ENCODE results near the gene KRTAP4-4.
"Not testable (repeated sequence)": the region's sequence is repeated elsewhere in the genome, so short reads cannot be mapped to it uniquely, and the experiment has no call there.

The KRTAP4-4 gene

GRCh38 chr17:41171886-41172285 is 11.3 kb upstream of the KRTAP4-4 start:
- H3K4me3 ChIP-seq (ENCODE audit: low read length), result no peak overlapping the region
- H3K9me3 ChIP-seq (ENCODE audit: low read length), result no peaks in the 10 kb centered on the region
- H3K36me3 ChIP-seq (ENCODE audit: insufficient read depth, low read length), result no peaks in the 10 kb centered on the region
- H3K27me3 ChIP-seq (ENCODE audit: insufficient read depth, low read length), result no peaks in the 10 kb centered on the region
- H3K4me1 ChIP-seq (ENCODE audit: insufficient read depth, low read length), result no peaks in the 10 kb centered on the region
- no peak overlapping the region for H2AFZ ChIP-seq (ENCODE audit: low read depth, low read length)

DNA sequence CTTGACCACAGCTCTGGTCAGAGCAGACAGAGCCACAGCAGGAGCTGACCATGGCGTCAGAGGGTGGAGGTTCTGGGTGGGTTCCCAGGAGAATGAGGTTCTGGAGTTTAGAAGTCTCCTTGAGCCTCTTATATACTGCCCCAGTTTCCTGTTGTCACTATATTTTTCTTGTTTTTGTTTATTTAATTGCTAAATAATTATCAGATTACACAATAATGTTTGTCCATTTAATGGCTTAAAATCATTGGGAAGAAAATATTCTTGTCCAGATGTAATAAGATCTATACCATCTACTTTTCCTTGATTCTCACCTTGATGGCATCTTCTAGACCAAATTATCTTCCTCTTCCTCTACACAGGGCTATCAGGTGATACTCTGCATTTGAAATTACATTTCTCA is 7.6 kb upstream of the KRTAP4-4 start, which contains the start of gene KRTAP4-3:
Gene KRTAP4-3, minus strand, starts transcription at position 101 of the 400 bp plus-strand sequence. Its CDS starts 49 bp downstream, at position 52.
- Histone ChIP-seq H3K9me3 (ENCODE audit: low read length) (no peaks in the 10 kb centered on the region), H2AFZ (ENCODE audit: low read depth, low read length) (no peak within 1 kb of the TSS), H3K27me3 (ENCODE audit: insufficient read depth, low read length) (no peaks in the 10 kb centered on the region), H3K4me1 (ENCODE audit: insufficient read depth, low read length) (no peaks in the 10 kb centered on the region), H3K4me3 (ENCODE audit: low read length) (no peak within 1 kb of the TSS), H3K36me3 (ENCODE audit: insufficient read depth, low read length) (no peaks in the 10 kb centered on the region)

GRCh38 chr17:41167561-41167960 is 7.0 kb upstream of the KRTAP4-4 start:
- no peak overlapping the region for H3K4me3 ChIP-seq (ENCODE audit: low read length)
- no peaks in the 10 kb centered on the region for H3K36me3 ChIP-seq (ENCODE audit: insufficient read depth, low read length)
- no peaks in the 10 kb centered on the region for H3K4me1 ChIP-seq (ENCODE audit: insufficient read depth, low read length)
- no peak overlapping the region for H2AFZ ChIP-seq (ENCODE audit: low read depth, low read length)
- no peaks in the 10 kb centered on the region for H3K9me3 ChIP-seq (ENCODE audit: low read length)
- no peaks in the 10 kb centered on the region for H3K27me3 ChIP-seq (ENCODE audit: insufficient read depth, low read length)

- H3K9me3 ChIP-seq (ENCODE audit: low read length), result no peaks in the 10 kb centered on the region
- H3K36me3 ChIP-seq (ENCODE audit: insufficient read depth, low read length), result no peaks in the 10 kb centered on the region
- H3K4me1 ChIP-seq (ENCODE audit: insufficient read depth, low read length), result no peaks in the 10 kb centered on the region
- H2AFZ ChIP-seq (ENCODE audit: low read depth, low read length), result no peak overlapping the region
- no peaks in the 10 kb centered on the region for H3K27me3 ChIP-seq (ENCODE audit: insufficient read depth, low read length)
- no peak overlapping the region for H3K4me3 ChIP-seq (ENCODE audit: low read length)
These were observed 3.3 kb upstream of the KRTAP4-4 start for GRCh38 chr17:41163828-41164227.

GRCh38 chr17:41160190-41160589 is 358 bp downstream of the KRTAP4-4 start:
- not testable (repeated sequence) for H3K27me3 ChIP-seq (ENCODE audit: insufficient read depth, low read length)

DNA sequence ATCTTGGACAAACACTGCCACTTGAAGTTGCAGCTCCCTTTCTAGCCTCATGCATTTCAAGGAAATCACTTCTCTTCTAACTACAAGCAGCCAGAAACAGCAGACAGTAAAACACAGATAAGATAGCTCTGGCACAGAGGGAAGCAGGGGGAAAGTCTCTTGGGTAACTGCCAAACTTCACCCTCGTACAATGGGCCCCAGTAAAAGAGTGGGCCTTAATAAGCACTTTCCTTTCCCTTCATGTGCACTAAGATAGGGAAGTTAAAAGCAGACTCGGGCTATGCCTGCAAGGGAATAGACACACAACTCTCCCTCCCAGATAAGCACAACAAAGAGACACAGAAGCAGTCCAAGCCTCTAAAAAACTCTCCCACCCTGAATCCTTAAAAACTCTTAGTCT is 6.7 kb downstream of the KRTAP4-4 start:
- Histone ChIP-seq H3K27me3 (ENCODE audit: insufficient read depth, low read length) (no peaks in the 10 kb centered on the region), H3K4me3 (ENCODE audit: low read length) (no peak overlapping the region), H3K4me1 (ENCODE audit: insufficient read depth, low read length) (no peaks in the 10 kb centered on the region), H3K36me3 (ENCODE audit: insufficient read depth, low read length) (no peaks in the 10 kb centered on the region), H3K9me3 (ENCODE audit: low read length) (no peaks in the 10 kb centered on the region), H2AFZ (ENCODE audit: low read depth, low read length) (no peak overlapping the region)

More at GRCh38 chr17:41160190-41160589, 358 bp downstream of the KRTAP4-4 start:
- not testable (repeated sequence) for H3K4me1 ChIP-seq (ENCODE audit: insufficient read depth, low read length); H3K4me3 ChIP-seq (ENCODE audit: low read length); H2AFZ ChIP-seq (ENCODE audit: low read depth, low read length); H3K9me3 ChIP-seq (ENCODE audit: low read length); H3K36me3 ChIP-seq (ENCODE audit: insufficient read depth, low read length)

GRCh38 chr17:41151525-41151924 is 9.0 kb downstream of the KRTAP4-4 start:
- H2AFZ ChIP-seq (ENCODE audit: low read depth, low read length), result no peak overlapping the region
- no peaks in the 10 kb centered on the region for H3K9me3 ChIP-seq (ENCODE audit: low read length)
- H3K4me1 ChIP-seq (ENCODE audit: insufficient read depth, low read length), result no peaks in the 10 kb centered on the region
- no peak overlapping the region for H3K4me3 ChIP-seq (ENCODE audit: low read length)
- H3K36me3 ChIP-seq (ENCODE audit: insufficient read depth, low read length), result no peaks in the 10 kb centered on the region
- no peaks in the 10 kb centered on the region for H3K27me3 ChIP-seq (ENCODE audit: insufficient read depth, low read length)

GRCh38 chr17:41150026-41150425 is 10.5 kb downstream of the KRTAP4-4 start:
- Histone ChIP-seq H3K4me3 (ENCODE audit: low read length) (no peak overlapping the region), H3K27me3 (ENCODE audit: insufficient read depth, low read length) (no peaks in the 10 kb centered on the region), H3K36me3 (ENCODE audit: insufficient read depth, low read length) (no peaks in the 10 kb centered on the region), H3K4me1 (ENCODE audit: insufficient read depth, low read length) (no peaks in the 10 kb centered on the region), H3K9me3 (ENCODE audit: low read length) (no peaks in the 10 kb centered on the region), H2AFZ (ENCODE audit: low read depth, low read length) (no peak overlapping the region)

- no peak within 1 kb of the TSS for H3K4me3 ChIP-seq (ENCODE audit: low read length)
- H3K27me3 ChIP-seq (ENCODE audit: insufficient read depth, low read length), result no peaks in the 10 kb centered on the region
- no peaks in the 10 kb centered on the region for H3K9me3 ChIP-seq (ENCODE audit: low read length)
These were observed 10.9 kb downstream of the KRTAP4-4 start, which contains the start of gene KRTAP4-5 for GRCh38 chr17:41149652-41149985. KRTAP4-5 (minus strand) TSS chr17:41149825; CDS start chr17:41149767, 58 bp downstream.

DNA sequence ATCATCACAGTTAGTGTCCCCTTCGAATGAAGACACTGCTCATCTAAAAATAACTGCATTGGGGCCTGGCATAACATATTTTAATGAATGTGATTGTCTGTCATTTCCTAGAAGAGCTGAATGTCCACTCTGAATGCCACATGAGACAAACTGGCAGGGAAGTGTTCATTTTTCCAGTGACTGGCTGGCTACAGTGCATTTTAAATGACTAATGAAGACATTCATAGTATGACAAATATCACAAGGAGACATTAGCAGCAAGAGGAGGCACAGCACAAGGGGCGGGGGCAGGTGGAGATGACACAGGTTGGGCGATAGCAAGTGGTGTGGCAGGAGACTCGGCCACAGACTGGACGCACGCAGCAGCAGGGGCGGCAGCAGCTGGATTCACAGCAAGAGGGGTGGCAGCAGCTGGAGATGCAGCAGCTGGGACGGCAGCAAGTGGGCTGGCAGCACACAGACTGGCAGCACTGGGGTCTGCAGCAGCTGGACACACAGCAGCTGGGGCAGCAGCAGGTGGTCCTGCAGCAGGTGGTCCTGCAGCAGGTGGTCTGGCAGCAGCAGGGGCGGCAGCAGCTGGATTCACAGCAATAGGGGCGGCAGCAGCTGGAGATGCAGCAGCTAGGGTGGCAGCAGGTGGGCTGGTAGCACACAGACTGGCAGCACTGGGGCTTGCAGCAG is 11.4 kb downstream of the KRTAP4-4 start:
- not testable (repeated sequence) for H3K4me1 ChIP-seq (ENCODE audit: insufficient read depth, low read length); H3K9me3 ChIP-seq (ENCODE audit: low read length); H3K4me3 ChIP-seq (ENCODE audit: low read length); H3K36me3 ChIP-seq (ENCODE audit: insufficient read depth, low read length); H3K27me3 ChIP-seq (ENCODE audit: insufficient read depth, low read length); H2AFZ ChIP-seq (ENCODE audit: low read depth, low read length)

More at GRCh38 chr17:41149652-41149985, 10.9 kb downstream of the KRTAP4-4 start, which contains the start of gene KRTAP4-5:
- Histone ChIP-seq H3K4me1 (ENCODE audit: insufficient read depth, low read length) (no peaks in the 10 kb centered on the region), H2AFZ (ENCODE audit: low read depth, low read length) (no peak within 1 kb of the TSS), H3K36me3 (ENCODE audit: insufficient read depth, low read length) (no peaks in the 10 kb centered on the region)

DNA sequence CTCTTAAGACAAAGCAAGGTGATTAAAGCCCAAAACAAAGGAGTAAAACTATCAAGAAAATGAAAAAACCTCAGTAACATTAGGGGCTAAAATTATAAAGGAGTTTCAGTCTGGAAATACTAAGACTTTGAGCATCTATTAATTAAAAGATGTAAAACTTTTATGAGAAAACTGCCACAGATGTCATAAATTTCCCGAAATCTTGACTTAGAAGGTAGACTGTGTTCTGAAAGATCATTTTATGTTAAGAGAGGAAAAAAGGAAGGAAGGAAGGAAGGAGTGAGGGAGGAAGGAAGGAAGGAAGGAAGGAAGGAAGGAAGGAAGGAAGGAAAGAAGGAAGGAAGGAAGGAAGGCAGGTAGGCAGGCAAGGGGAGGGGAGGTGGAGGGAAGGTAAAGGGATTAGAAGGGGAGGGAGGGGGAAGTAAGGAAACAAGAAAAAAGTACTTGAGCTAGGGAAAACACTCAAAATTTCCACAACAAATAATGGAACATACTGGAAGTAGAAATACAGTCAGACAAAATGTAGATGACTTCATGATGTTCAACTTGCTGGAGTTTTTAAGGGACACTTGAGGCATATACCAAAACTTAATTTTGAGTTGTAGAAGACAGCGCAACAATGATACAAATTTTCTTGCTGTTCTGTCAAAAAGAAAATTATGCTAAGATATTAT is 12.9 kb downstream of the KRTAP4-4 start:
- no peaks in the 10 kb centered on the region for H3K36me3 ChIP-seq (ENCODE audit: insufficient read depth, low read length)
- H3K9me3 ChIP-seq (ENCODE audit: low read length), result no peaks in the 10 kb centered on the region
- no peaks in the 10 kb centered on the region for H3K27me3 ChIP-seq (ENCODE audit: insufficient read depth, low read length)
- no peak overlapping the region for H3K4me3 ChIP-seq (ENCODE audit: low read length)
- no peaks in the 10 kb centered on the region for H3K4me1 ChIP-seq (ENCODE audit: insufficient read depth, low read length)
- no peak overlapping the region for H2AFZ ChIP-seq (ENCODE audit: low read depth, low read length)

DNA sequence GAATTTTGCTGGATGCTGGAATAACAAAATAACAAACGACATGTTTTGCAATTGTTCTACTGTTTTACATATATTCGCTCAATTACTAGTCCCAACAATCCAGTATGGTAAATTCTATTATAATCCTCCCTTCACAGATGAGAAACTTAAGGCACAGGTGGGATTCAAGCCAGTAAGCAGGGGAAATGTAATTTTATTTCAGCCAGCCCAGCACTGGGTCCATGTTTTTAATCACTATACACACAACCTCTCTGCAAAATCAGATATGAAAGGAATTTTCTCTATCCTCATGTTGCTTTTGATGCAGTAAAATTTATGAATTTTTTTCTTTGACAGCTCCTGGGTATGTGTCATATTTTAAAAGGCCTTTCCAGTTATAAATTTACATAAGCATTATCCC is 15.3 kb downstream of the KRTAP4-4 start:
- no peaks in the 10 kb centered on the region for H3K36me3 ChIP-seq (ENCODE audit: insufficient read depth, low read length)
- H3K27me3 ChIP-seq (ENCODE audit: insufficient read depth, low read length), result no peaks in the 10 kb centered on the region
- no peaks in the 10 kb centered on the region for H3K9me3 ChIP-seq (ENCODE audit: low read length)
- H2AFZ ChIP-seq (ENCODE audit: low read depth, low read length), result no peak overlapping the region
- no peak overlapping the region for H3K4me3 ChIP-seq (ENCODE audit: low read length)
- no peaks in the 10 kb centered on the region for H3K4me1 ChIP-seq (ENCODE audit: insufficient read depth, low read length)

- no peaks in the 10 kb centered on the region for H3K36me3 ChIP-seq (ENCODE audit: insufficient read depth, low read length)
- H2AFZ ChIP-seq (ENCODE audit: low read depth, low read length), result no peak overlapping the region
- no peaks in the 10 kb centered on the region for H3K9me3 ChIP-seq (ENCODE audit: low read length)
- no peak overlapping the region for H3K4me3 ChIP-seq (ENCODE audit: low read length)
- no peaks in the 10 kb centered on the region for H3K27me3 ChIP-seq (ENCODE audit: insufficient read depth, low read length)
- no peaks in the 10 kb centered on the region for H3K4me1 ChIP-seq (ENCODE audit: insufficient read depth, low read length)
These were observed 15.7 kb downstream of the KRTAP4-4 start for GRCh38 chr17:41144846-41145245.
